Calu3 (cell line): ENCODE results near the gene LRBA. TPM values are rescaled to one million over a fixed set of nuclear protein-coding genes. Genes with fewer than 3 reads are reported as not detected.

Experiments used
- BruUV-seq: library from RNA; stranded (reverse); fragments of 400-500 nt; replicated peaks from 2 replicates; lab custom pipeline; 2021; lab: Mats Ljungman, UMichigan
- CTCF ChIA-PET: fragments of 300-600 bp; sonication (Branson Sonifier 250); formaldehyde crosslinking; loops from one replicate; lab custom pipeline; 2022; ENCODE audit warnings: antibody characterized with exemption; lab: Charles Lee
- DNase-seq: peaks from one replicate; pipeline ENCODE4 v3.0.0; 2022
- H3K27ac Mint-ChIP-seq: one replicate; pipeline ENCODE4 v1.8.0; 2022; ENCODE audit warnings: mixed read lengths; ENCODE audit not compliant: unreplicated experiment
- H3K27me3 Mint-ChIP-seq: one replicate; pipeline ENCODE4 v1.8.0; 2022; ENCODE audit warnings: mixed read lengths; ENCODE audit not compliant: unreplicated experiment
- H3K36me3 Mint-ChIP-seq: one replicate; pipeline ENCODE4 v1.8.0; 2022; ENCODE audit warnings: mild to moderate bottlenecking, moderate library complexity, mixed read lengths; ENCODE audit not compliant: insufficient read depth, unreplicated experiment
- H3K4me1 Mint-ChIP-seq: one replicate; pipeline ENCODE4 v1.8.0; 2022; ENCODE audit warnings: mild to moderate bottlenecking, low read depth, mixed read lengths; ENCODE audit not compliant: unreplicated experiment
- H3K4me3 Mint-ChIP-seq: one replicate; pipeline ENCODE4 v1.8.0; 2022; ENCODE audit warnings: mild to moderate bottlenecking, low read depth, moderate library complexity, mixed read lengths; ENCODE audit not compliant: unreplicated experiment
- H3K9me3 Mint-ChIP-seq: one replicate; pipeline ENCODE4 v1.8.0; 2022; ENCODE audit warnings: low read depth, mixed read lengths; ENCODE audit not compliant: unreplicated experiment
- CTCF ChIP-seq: fragments of 200-600 bp; IDR thresholded peaks from one replicate; pipeline ENCODE4 v1.8.0; 2022; ENCODE audit warnings: antibody characterized with exemption; ENCODE audit not compliant: unreplicated experiment
- intact Hi-C: fragments of 100-400 bp; cut with micrococcal nuclease; formaldehyde crosslinking; loops from one replicate; pipeline ENCODE4 v1.10.0; 2022; ENCODE audit not compliant: unreplicated experiment
- total RNA-seq: library from RNA; stranded (reverse); gene quantifications from 2 replicates; pipeline ENCODE4 v1.2.3, GENCODE V29; 2022

LRBA gene
- total RNA-seq, 1 experiment from 2014 or later, result 49.0 TPM

GRCh38 chr4:151025759-151026158 is 10.7 kb upstream of the LRBA start:
- no peaks in the 10 kb centered on the region for H3K9me3 Mint-ChIP-seq

GRCh38 chr4:151022586-151022985 is 7.5 kb upstream of the LRBA start:
- H3K9me3 Mint-ChIP-seq, result no peaks in the 10 kb centered on the region
- H3K27me3 Mint-ChIP-seq, result no peaks in the 10 kb centered on the region
- DNase-seq, result no peak
- no TSS peak for BruUV-seq
- H3K4me3 Mint-ChIP-seq, result no peak overlapping the region
- TF ChIP-seq CTCF, result no peak
- H3K36me3 Mint-ChIP-seq, result no peaks in the 10 kb centered on the region
- no peak overlapping the region for H3K27ac Mint-ChIP-seq
- H3K4me1 Mint-ChIP-seq, result no peaks in the 10 kb centered on the region
- CTCF ChIA-PET, result no interaction called here
- intact Hi-C loops, result no loop called here

More at GRCh38 chr4:151025759-151026158, 10.7 kb upstream of the LRBA start:
- no peak for TF ChIP-seq CTCF
- BruUV-seq, result no TSS peak
- H3K36me3 Mint-ChIP-seq, result no peaks in the 10 kb centered on the region
- no peaks in the 10 kb centered on the region for H3K27me3 Mint-ChIP-seq
- intact Hi-C loops, result no loop called here
- no peak overlapping the region for H3K4me3 Mint-ChIP-seq
- no peak overlapping the region for H3K27ac Mint-ChIP-seq
- no peak for DNase-seq
- CTCF ChIA-PET, result interaction anchor here (0.7 to 0.9 kb wide), 2 partner anchors 65 to 279 kb away, joined by 4 to 8 read pairs; no protein-coding TSS in a partner anchor
- peaks cover 6% of the 10 kb centered on the region for H3K4me1 Mint-ChIP-seq

GRCh38 chr4:151021637-151022334 is 6.7 kb upstream of the LRBA start:
- no peak overlapping the region for H3K4me3 Mint-ChIP-seq
- no peak overlapping the region for H3K27ac Mint-ChIP-seq
- H3K9me3 Mint-ChIP-seq, result no peaks in the 10 kb centered on the region
- CTCF ChIA-PET, result no interaction called here
- H3K27me3 Mint-ChIP-seq, result no peaks in the 10 kb centered on the region
- H3K36me3 Mint-ChIP-seq, result no peaks in the 10 kb centered on the region
- no TSS peak for BruUV-seq
- no peak for TF ChIP-seq CTCF
- no peaks in the 10 kb centered on the region for H3K4me1 Mint-ChIP-seq
- DNase-seq, result no peak
- intact Hi-C loops, result no loop called here

GRCh38 chr4:151015459-151016347 is 619 bp upstream of the LRBA start:
- intact Hi-C loops, result loop anchor here (2.0 kb wide), 1 partner anchor 85 kb away; no protein-coding TSS in a partner anchor
- TF ChIP-seq CTCF, result no peak
- CTCF ChIA-PET, result no interaction called here
- Mint-ChIP-seq H3K4me3 (peak overlapping the region; percentile 85), H3K27ac (peak overlapping the region; percentile 82), H3K9me3 (no peaks in the 10 kb centered on the region), H3K4me1 (no peaks in the 10 kb centered on the region), H3K27me3 (no peaks in the 10 kb centered on the region), H3K36me3 (peaks cover 44% of the 10 kb centered on the region)
- BruUV-seq, result no TSS peak
- peak; percentile 79 for DNase-seq
